Loucy (cell line): ENCODE data around the gene LDLRAD4.

Source experiments
- H2AFZ ChIP-seq: fragments of 200-600 bp; sonication (generic); 2 replicates; pipeline ENCODE4 v1.6.0; 2016; ENCODE audit warnings: antibody characterized with exemption, mild to moderate bottlenecking, low read length, moderate library complexity
- H3F3A ChIP-seq: fragments of 200-600 bp; 2 replicates; pipeline ENCODE4 v1.6.0; 2016; ENCODE audit warnings: antibody characterized with exemption, low read depth, mild to moderate bottlenecking
- H3K27me3 ChIP-seq: fragments of 200-600 bp; sonication (generic); 2 replicates; pipeline ENCODE4 v1.6.1; 2014; ENCODE audit warnings: low read length, mild to moderate bottlenecking; ENCODE audit not compliant: insufficient read depth, poor library complexity, severe bottlenecking
- H3K36me3 ChIP-seq: fragments of 200-600 bp; sonication (generic); 2 replicates; pipeline ENCODE4 v1.6.1; 2016; ENCODE audit warnings: low read length; ENCODE audit not compliant: insufficient read depth
- H3K4me1 ChIP-seq: fragments of 200-600 bp; sonication (generic); 2 replicates; pipeline ENCODE4 v1.5.1; 2014; ENCODE audit warnings: low read length, mild to moderate bottlenecking; ENCODE audit not compliant: insufficient read depth, poor library complexity, severe bottlenecking
- H3K4me2 ChIP-seq: fragments of 200-600 bp; sonication (generic); 2 replicates; pipeline ENCODE4 v1.6.0; 2014; ENCODE audit warnings: antibody characterized with exemption, low read length, low read depth, mild to moderate bottlenecking; ENCODE audit not compliant: poor library complexity, severe bottlenecking
- H3K4me3 ChIP-seq: fragments of 200-600 bp; sonication (generic); 2 replicates; pipeline ENCODE4 v1.5.1; 2014; ENCODE audit warnings: low read length, mild to moderate bottlenecking, mixed read lengths; ENCODE audit not compliant: poor library complexity, severe bottlenecking
- H3K79me2 ChIP-seq: fragments of 200-600 bp; sonication (generic); 2 replicates; pipeline ENCODE4 v1.6.1; 2014; ENCODE audit warnings: low read length; ENCODE audit not compliant: insufficient read depth
- H3K9ac ChIP-seq: fragments of 200-600 bp; sonication (generic); 2 replicates; pipeline ENCODE4 v1.6.0; 2014; ENCODE audit warnings: mild to moderate bottlenecking, low read depth, low read length, moderate library complexity; ENCODE audit not compliant: poor library complexity, severe bottlenecking
- H3K9me2 ChIP-seq: fragments of 200-600 bp; sonication (generic); replicated peaks from 2 replicates; pipeline ENCODE4 v1.6.1; 2016; ENCODE audit warnings: low read depth, low read length, mixed read lengths
- H3K9me3 ChIP-seq: fragments of 200-600 bp; sonication (generic); 2 replicates; pipeline ENCODE4 v1.6.1; 2014; ENCODE audit warnings: mild to moderate bottlenecking, antibody characterized with exemption, low read length, low read depth; ENCODE audit not compliant: insufficient read depth
- H4K20me1 ChIP-seq: fragments of 200-600 bp; sonication (generic); 2 replicates; pipeline ENCODE4 v1.6.0; 2014; ENCODE audit warnings: antibody characterized with exemption, low read length, mild to moderate bottlenecking; ENCODE audit not compliant: insufficient read depth, poor library complexity, severe bottlenecking
- EZH2phosphoT487 ChIP-seq: fragments of 200-600 bp; IDR thresholded peaks from 2 replicates; pipeline ENCODE4 v1.6.1; 2018; ENCODE audit warnings: antibody characterized with exemption, mild to moderate bottlenecking, moderate library complexity, borderline replicate concordance
- TF ChIP-seq, protein P1 (sequence below): fragments of 200-600 bp; sonication (generic); conservative IDR thresholded peaks from 2 replicates; pipeline ENCODE4 v1.5.1; 2014; ENCODE audit warnings: mild to moderate bottlenecking, antibody characterized with exemption, low read length

LDLRAD4 gene

GRCh38 chr18:13500869-13501542, 282.4 kb downstream of the LDLRAD4 start:
- H3K9me2 ChIP-seq = no peaks in the 10 kb centered on the region
- H4K20me1 ChIP-seq = no peaks in the 10 kb centered on the region
- H3F3A ChIP-seq = no peaks in the 10 kb centered on the region
- no peak overlapping the region for H3K9ac ChIP-seq
- H3K79me2 ChIP-seq = peaks cover 3% of the 10 kb centered on the region; the same call in 1 of the 2 replicates
- H3K4me1 ChIP-seq = peaks cover 34% of the 10 kb centered on the region
- no peak overlapping the region for H3K4me2 ChIP-seq
- no peak overlapping the region for H2AFZ ChIP-seq
- peaks cover 15% of the 10 kb centered on the region; the same call in 1 of the 2 replicates for H3K36me3 ChIP-seq
- no peaks in the 10 kb centered on the region; the same call in 1 of the 2 replicates for H3K9me3 ChIP-seq
- no peaks in the 10 kb centered on the region for H3K27me3 ChIP-seq
- TF ChIP-seq, protein P1, sequence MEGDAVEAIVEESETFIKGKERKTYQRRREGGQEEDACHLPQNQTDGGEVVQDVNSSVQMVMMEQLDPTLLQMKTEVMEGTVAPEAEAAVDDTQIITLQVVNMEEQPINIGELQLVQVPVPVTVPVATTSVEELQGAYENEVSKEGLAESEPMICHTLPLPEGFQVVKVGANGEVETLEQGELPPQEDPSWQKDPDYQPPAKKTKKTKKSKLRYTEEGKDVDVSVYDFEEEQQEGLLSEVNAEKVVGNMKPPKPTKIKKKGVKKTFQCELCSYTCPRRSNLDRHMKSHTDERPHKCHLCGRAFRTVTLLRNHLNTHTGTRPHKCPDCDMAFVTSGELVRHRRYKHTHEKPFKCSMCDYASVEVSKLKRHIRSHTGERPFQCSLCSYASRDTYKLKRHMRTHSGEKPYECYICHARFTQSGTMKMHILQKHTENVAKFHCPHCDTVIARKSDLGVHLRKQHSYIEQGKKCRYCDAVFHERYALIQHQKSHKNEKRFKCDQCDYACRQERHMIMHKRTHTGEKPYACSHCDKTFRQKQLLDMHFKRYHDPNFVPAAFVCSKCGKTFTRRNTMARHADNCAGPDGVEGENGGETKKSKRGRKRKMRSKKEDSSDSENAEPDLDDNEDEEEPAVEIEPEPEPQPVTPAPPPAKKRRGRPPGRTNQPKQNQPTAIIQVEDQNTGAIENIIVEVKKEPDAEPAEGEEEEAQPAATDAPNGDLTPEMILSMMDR = no peak
- no peak for TF ChIP-seq EZH2phosphoT487
- H3K4me3 ChIP-seq = no peak overlapping the region

DNA sequence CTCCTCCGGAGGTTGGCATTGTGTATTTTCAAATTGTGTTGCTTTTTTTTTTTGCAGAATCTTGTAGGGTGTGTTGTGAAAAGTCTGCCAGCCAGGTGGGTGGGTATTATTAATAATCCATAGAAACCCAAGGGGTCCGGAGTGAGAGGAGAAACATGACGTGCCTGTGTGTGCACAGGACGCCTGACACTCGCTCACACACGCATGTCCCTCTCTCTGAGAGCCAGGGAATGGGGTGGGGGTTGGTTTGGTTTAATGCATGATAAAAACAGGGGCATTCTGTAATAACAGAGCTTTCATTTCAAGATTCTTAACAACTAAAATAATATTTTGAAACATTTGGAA, 283.0 kb downstream of the LDLRAD4 start:
- TF ChIP-seq, protein P1 = no peak
- TF ChIP-seq EZH2phosphoT487 = no peak
- Histone ChIP-seq H3F3A (no peaks in the 10 kb centered on the region; the same call in 1 of the 2 replicates), H3K36me3 (peaks cover 15% of the 10 kb centered on the region; the same call in 1 of the 2 replicates), H3K79me2 (peaks cover 3% of the 10 kb centered on the region; the same call in 1 of the 2 replicates), H3K27me3 (no peaks in the 10 kb centered on the region), H3K9me3 (no peaks in the 10 kb centered on the region; the same call in 1 of the 2 replicates), H4K20me1 (no peaks in the 10 kb centered on the region), H3K9ac (no peak overlapping the region), H3K9me2 (no peaks in the 10 kb centered on the region), H3K4me3 (no peak overlapping the region), H3K4me2 (no peak overlapping the region), H2AFZ (no peak overlapping the region), H3K4me1 (peaks cover 34% of the 10 kb centered on the region)

- no peaks in the 10 kb centered on the region for H4K20me1 ChIP-seq
These were observed 283.3 kb downstream of the LDLRAD4 start for GRCh38 chr18:13501891-13502290.

More at GRCh38 chr18:13501891-13502290, 283.3 kb downstream of the LDLRAD4 start:
- Histone ChIP-seq H3K9me2 (no peaks in the 10 kb centered on the region), H2AFZ (no peak overlapping the region), H3K4me3 (no peak overlapping the region), H3K4me1 (peaks cover 34% of the 10 kb centered on the region), H3K9me3 (no peaks in the 10 kb centered on the region; the same call in 1 of the 2 replicates), H3K9ac (no peak overlapping the region), H3F3A (no peaks in the 10 kb centered on the region; the same call in 1 of the 2 replicates), H3K79me2 (peaks cover 3% of the 10 kb centered on the region; the same call in 1 of the 2 replicates), H3K36me3 (peaks cover 15% of the 10 kb centered on the region; the same call in 1 of the 2 replicates), H3K27me3 (no peaks in the 10 kb centered on the region), H3K4me2 (no peak overlapping the region)
- TF ChIP-seq, protein P1 = no peak
- no peak for TF ChIP-seq EZH2phosphoT487
